ENCODE data around the gene DHRS7B. TPM values are rescaled to one million over a fixed set of nuclear protein-coding genes. Genes with fewer than 3 reads are reported as not detected.

The DHRS7B gene
- total and polyA plus RNA-seq, 8 donors = 7.3 to 30.4 (median 12.8) TPM

GRCh38 chr17:21211825-21212479, 85.2 kb downstream of the DHRS7B start:
- H3K4me3 ChIP-seq = no peak overlapping the region
- intact Hi-C loops (cut with DNase I) = no loop called here
- DNase-seq (no peak), FAIRE-seq (no peak), ATAC-seq (no peak)
- no peaks in the 10 kb centered on the region for H3K9me3 ChIP-seq
- no peak overlapping the region for H3K27ac ChIP-seq
- TF ChIP-seq, protein P1, sequence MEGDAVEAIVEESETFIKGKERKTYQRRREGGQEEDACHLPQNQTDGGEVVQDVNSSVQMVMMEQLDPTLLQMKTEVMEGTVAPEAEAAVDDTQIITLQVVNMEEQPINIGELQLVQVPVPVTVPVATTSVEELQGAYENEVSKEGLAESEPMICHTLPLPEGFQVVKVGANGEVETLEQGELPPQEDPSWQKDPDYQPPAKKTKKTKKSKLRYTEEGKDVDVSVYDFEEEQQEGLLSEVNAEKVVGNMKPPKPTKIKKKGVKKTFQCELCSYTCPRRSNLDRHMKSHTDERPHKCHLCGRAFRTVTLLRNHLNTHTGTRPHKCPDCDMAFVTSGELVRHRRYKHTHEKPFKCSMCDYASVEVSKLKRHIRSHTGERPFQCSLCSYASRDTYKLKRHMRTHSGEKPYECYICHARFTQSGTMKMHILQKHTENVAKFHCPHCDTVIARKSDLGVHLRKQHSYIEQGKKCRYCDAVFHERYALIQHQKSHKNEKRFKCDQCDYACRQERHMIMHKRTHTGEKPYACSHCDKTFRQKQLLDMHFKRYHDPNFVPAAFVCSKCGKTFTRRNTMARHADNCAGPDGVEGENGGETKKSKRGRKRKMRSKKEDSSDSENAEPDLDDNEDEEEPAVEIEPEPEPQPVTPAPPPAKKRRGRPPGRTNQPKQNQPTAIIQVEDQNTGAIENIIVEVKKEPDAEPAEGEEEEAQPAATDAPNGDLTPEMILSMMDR (IDR thresholded peaks at IDR 0.05) = no peak
- peaks cover 5 to 26% (median 13%) of the 10 kb centered on the region in 3 donors for H3K4me1 ChIP-seq
- 60 to 66% methylated on average over 9 of the region's 9 CpGs for WGBS, 2 donors
- no peaks in the 10 kb centered on the region for H3K36me3 ChIP-seq
- H3K27me3 ChIP-seq = no peaks in the 10 kb centered on the region

DNA sequence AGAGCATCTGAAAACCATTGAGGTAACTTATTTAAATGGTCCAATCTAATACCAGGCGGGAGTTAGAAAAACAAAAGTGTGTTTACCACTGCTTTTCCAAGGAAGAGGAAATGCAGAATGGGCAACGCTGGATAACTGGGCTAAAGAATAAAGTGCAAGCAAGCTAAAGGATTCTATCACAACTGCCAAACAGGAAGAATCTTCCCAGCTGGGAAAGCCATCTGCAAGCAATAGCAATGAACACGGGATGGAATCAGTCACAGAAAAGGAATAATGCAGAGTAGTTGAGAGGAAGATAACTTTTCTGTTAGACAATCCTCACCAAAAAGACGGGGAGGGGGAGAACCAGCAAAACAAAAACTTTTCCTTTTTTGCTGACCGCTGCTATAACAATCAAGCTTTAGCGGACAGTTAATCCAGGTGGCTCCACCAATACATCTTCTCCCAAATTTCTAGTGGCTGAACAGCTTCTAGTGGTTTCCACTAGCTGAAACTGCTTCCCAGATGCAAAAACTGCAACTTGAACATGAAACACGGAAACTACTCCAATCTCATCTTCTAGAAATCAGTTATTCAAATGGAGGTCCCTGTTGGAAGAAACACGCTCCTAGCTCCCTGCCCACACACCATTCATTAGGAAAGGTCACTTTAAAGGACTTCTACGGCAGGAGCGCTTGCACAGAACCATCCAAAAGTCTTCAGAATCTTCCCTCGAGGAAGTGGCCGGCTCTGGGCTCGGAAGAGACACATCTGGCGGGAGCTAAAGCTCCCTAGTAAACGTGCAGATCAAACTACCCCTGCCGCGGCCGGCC, 86.3 kb downstream of the DHRS7B start:
- no peak for DNase-seq
- WGBS, 2 donors = 3 to 7% methylated on average over 18 of the region's 18 CpGs
- Histone ChIP-seq H3K27me3 (no peaks in the 10 kb centered on the region), H3K4me3 (peak overlapping the region; percentile 97 to 100 (median 99)), H3K4me1 (peaks cover 5 to 26% (median 13%) of the 10 kb centered on the region in 3 donors), H3K9me3 (no peaks in the 10 kb centered on the region), H3K27ac (peak overlapping the region; percentile 90 to 97 (median 92)), H3K36me3 (no peaks in the 10 kb centered on the region)
- TF ChIP-seq, protein P1 (IDR thresholded peaks at IDR 0.05) = no peak
- no peak for FAIRE-seq
- ATAC-seq = no peak
- intact Hi-C loops (cut with DNase I) = no loop called here

DNA sequence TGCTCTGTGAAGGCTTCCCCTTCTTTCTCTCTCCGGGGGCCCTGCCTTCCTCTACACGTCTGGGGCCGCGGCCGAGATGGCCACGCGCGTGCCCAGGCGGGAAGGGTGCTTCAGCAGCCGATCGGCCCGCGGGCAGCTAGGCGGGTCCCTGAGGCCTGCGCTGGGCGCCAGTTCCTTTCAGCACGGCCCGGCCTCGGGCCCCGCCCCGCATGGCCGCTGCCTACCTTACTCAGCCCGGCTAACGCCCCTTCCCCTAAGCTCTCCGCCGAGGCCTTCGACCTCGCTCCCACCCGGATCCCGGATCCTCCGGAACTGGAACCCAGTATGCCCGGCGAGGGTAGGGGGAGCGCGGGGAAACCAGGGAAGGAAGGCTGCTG, 86.9 kb downstream of the DHRS7B start:
- peak overlapping the region; percentile 90 to 97 (median 92) for H3K27ac ChIP-seq
- H3K4me1 ChIP-seq = peaks cover 5 to 26% (median 13%) of the 10 kb centered on the region in 3 donors
- DNase-seq (peak in 3 of 6 donors; percentile 59 to 83 (median 73)), ATAC-seq (peak; percentile 28 to 56 (median 46)), FAIRE-seq (no peak)
- TF ChIP-seq, protein P1 (IDR thresholded peaks at IDR 0.05) = no peak
- H3K27me3 ChIP-seq = no peaks in the 10 kb centered on the region
- H3K9me3 ChIP-seq = no peaks in the 10 kb centered on the region
- intact Hi-C loops (cut with DNase I) = no loop called here
- 0% methylated on average over 26 to 35 of the region's 35 CpGs for WGBS, 2 donors
- peak overlapping the region; percentile 97 to 100 (median 99) for H3K4me3 ChIP-seq
- H3K36me3 ChIP-seq = no peaks in the 10 kb centered on the region

DNA sequence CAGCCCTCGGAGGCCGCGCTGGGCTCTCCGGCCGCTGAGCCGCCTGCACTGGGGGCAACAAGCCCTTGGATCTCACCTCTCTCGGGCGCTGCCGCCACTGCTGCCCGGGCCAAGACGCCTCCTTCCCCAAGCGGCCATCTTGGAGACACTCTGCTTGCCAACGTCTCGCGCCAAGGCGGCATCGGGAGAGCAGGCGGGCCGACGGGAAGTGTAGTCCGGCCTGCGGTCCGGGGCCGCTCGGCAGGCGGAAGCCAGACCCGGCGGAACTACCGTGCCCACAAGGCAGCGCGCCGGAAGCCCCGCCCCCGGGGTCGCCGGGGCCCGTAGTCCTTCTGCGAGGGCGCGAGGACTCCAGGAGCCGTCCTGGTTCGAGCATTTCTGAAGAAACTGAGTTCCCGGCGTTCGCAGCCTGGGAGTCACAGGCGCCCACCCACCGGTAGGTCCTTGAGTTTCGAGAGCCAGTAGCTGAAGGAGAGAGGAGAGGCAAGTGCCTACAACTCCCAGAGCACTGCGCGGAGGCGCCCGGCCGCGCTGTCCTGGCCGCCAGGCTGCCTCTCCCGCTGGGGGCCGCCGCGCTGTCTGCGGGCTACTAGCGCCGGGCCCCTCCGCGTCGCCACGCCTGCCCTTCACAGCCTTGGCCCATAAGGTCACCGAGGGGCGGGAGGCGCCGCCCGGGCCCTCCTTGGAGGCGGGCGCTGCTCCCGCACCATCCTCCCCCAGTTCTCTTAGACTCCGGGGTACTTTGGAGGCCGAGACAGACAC, 87.4 kb downstream of the DHRS7B start, which contains the start of gene TMEM11:
TSS of gene TMEM11 (minus strand) at position 147 of the 762 bp plus-strand sequence. CDS start at position 138, 9 bp downstream.
- FAIRE-seq = no peak
- DNase-seq = peak; percentile 93 to 99 (median 96)
- intact Hi-C loops (cut with DNase I) = no loop called here
- 0% methylated on average over 60 to 76 of the region's 76 CpGs for WGBS, 2 donors
- TF ChIP-seq, protein P1 (IDR thresholded peaks at IDR 0.05) = no peak
- ATAC-seq = peak; percentile 95 to 98 (median 96)
- H3K27me3 ChIP-seq = no peaks in the 10 kb centered on the region
- no peaks in the 10 kb centered on the region for H3K9me3 ChIP-seq
- H3K4me3 ChIP-seq = peak within 1 kb of the TSS; percentile 97 to 100 (median 99)
- peak within 1 kb of the TSS; percentile 90 to 97 (median 92) for H3K27ac ChIP-seq
- H3K36me3 ChIP-seq = no peaks in the 10 kb centered on the region
- H3K4me1 ChIP-seq = peaks cover 5 to 26% (median 11%) of the 10 kb centered on the region in 3 donors

Data from pancreas (tissue), 10 donors.